ENCODE data around the gene SLC66A1. TPM values are rescaled to one million over a fixed set of nuclear protein-coding genes. Genes with fewer than 3 reads are reported as not detected.

SLC66A1 gene
- total RNA-seq, 1 experiment from 2014 or later = 27.7 TPM

- H2AFZ ChIP-seq (ENCODE audit: low read length) = no peak overlapping the region
- BruUV-seq (replicated peaks) = no TSS peak
- CTCF ChIA-PET = no interaction called here
- no peaks in the 10 kb centered on the region for H3K9me3 ChIP-seq (ENCODE audit: low read length)
- no peak overlapping the region for H3K9ac ChIP-seq (ENCODE audit: low read length)
- H4K20me1 ChIP-seq (ENCODE audit: low read length) = 0 out of 2 replicates have a peak, but pooled peaks cover 8% of the 10 kb centered on the region
- no peak for ATAC-seq
- no peaks in the 10 kb centered on the region for H3F3A ChIP-seq (ENCODE audit: low read length, unreplicated experiment)
- DNase-seq = no peak
- H3K9me2 ChIP-seq (replicated peaks; ENCODE audit: low read length) = no peaks in the 10 kb centered on the region
- H3K4me3 ChIP-seq (ENCODE audit: low read length) = no peak overlapping the region
- H3K27me3 ChIP-seq (ENCODE audit: low read length) = no peaks in the 10 kb centered on the region
- peaks cover 37% of the 10 kb centered on the region; the same call in 1 of the 2 replicates for H3K36me3 ChIP-seq (ENCODE audit: low read depth, low read length)
- TF ChIP-seq EZH2 (IDR thresholded peaks at IDR 0.05; ENCODE audit: low read length, unreplicated experiment) = no peak
- no peak for TF ChIP-seq EZH2phosphoT487 (IDR thresholded peaks at IDR 0.05; ENCODE audit: borderline replicate concordance, low read length)
- TF ChIP-seq, protein P1, sequence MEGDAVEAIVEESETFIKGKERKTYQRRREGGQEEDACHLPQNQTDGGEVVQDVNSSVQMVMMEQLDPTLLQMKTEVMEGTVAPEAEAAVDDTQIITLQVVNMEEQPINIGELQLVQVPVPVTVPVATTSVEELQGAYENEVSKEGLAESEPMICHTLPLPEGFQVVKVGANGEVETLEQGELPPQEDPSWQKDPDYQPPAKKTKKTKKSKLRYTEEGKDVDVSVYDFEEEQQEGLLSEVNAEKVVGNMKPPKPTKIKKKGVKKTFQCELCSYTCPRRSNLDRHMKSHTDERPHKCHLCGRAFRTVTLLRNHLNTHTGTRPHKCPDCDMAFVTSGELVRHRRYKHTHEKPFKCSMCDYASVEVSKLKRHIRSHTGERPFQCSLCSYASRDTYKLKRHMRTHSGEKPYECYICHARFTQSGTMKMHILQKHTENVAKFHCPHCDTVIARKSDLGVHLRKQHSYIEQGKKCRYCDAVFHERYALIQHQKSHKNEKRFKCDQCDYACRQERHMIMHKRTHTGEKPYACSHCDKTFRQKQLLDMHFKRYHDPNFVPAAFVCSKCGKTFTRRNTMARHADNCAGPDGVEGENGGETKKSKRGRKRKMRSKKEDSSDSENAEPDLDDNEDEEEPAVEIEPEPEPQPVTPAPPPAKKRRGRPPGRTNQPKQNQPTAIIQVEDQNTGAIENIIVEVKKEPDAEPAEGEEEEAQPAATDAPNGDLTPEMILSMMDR (conservative IDR thresholded peaks at IDR 0.05; ENCODE audit: low read depth, low read length) = no peak
- intact Hi-C loops (cut with micrococcal nuclease) = no loop called here
- peaks cover 26% of the 10 kb centered on the region for H3K79me2 ChIP-seq (ENCODE audit: low read length)
- H3K4me1 ChIP-seq (ENCODE audit: insufficient read depth, low read length) = peaks cover 7% of the 10 kb centered on the region; the same call in 1 of the 2 replicates
- H3K27ac ChIP-seq (ENCODE audit: low read length) = no peak overlapping the region
- POLR2A ChIA-PET (ENCODE audit: unreplicated experiment) = no interaction called here
- no peak overlapping the region for H3K4me2 ChIP-seq (ENCODE audit: low read length)
These were observed 6.2 kb upstream of the SLC66A1 start for GRCh38 chr1:19305880-19306279.

- BruUV-seq (replicated peaks) = no TSS peak
- no peak for TF ChIP-seq EZH2 (IDR thresholded peaks at IDR 0.05; ENCODE audit: low read length, unreplicated experiment)
- TF ChIP-seq EZH2phosphoT487 (IDR thresholded peaks at IDR 0.05; ENCODE audit: borderline replicate concordance, low read length) = no peak
- TF ChIP-seq, protein P1 (conservative IDR thresholded peaks at IDR 0.05; ENCODE audit: low read depth, low read length) = no peak
- H3K36me3 ChIP-seq (ENCODE audit: low read depth, low read length) = peaks cover 37% of the 10 kb centered on the region; the same call in 1 of the 2 replicates
- no peak overlapping the region for H3K4me2 ChIP-seq (ENCODE audit: low read length)
- ChIA-PET POLR2A (ENCODE audit: unreplicated experiment) (interaction anchor here (0.6 kb wide), 1 partner anchor 10 kb away, joined by 5 read pairs; no protein-coding TSS in a partner anchor), CTCF (no interaction called here)
- no peaks in the 10 kb centered on the region for H3F3A ChIP-seq (ENCODE audit: low read length, unreplicated experiment)
- no peak for DNase-seq
- H3K27ac ChIP-seq (ENCODE audit: low read length) = no peak overlapping the region
- H3K9me2 ChIP-seq (replicated peaks; ENCODE audit: low read length) = no peaks in the 10 kb centered on the region
- no peak for ATAC-seq
- no peak overlapping the region for H3K9ac ChIP-seq (ENCODE audit: low read length)
- H3K9me3 ChIP-seq (ENCODE audit: low read length) = no peaks in the 10 kb centered on the region
- 0 out of 2 replicates have a peak, but pooled peaks cover 8% of the 10 kb centered on the region for H4K20me1 ChIP-seq (ENCODE audit: low read length)
- intact Hi-C loops (cut with micrococcal nuclease) = no loop called here
- H3K4me1 ChIP-seq (ENCODE audit: insufficient read depth, low read length) = peaks cover 13% of the 10 kb centered on the region; the same call in 1 of the 2 replicates
- H3K27me3 ChIP-seq (ENCODE audit: low read length) = no peaks in the 10 kb centered on the region
- no peak overlapping the region for H2AFZ ChIP-seq (ENCODE audit: low read length)
- H3K79me2 ChIP-seq (ENCODE audit: low read length) = peaks cover 36% of the 10 kb centered on the region
- no peak overlapping the region for H3K4me3 ChIP-seq (ENCODE audit: low read length)
These were observed 5.2 kb upstream of the SLC66A1 start for GRCh38 chr1:19306941-19307340.

DNA sequence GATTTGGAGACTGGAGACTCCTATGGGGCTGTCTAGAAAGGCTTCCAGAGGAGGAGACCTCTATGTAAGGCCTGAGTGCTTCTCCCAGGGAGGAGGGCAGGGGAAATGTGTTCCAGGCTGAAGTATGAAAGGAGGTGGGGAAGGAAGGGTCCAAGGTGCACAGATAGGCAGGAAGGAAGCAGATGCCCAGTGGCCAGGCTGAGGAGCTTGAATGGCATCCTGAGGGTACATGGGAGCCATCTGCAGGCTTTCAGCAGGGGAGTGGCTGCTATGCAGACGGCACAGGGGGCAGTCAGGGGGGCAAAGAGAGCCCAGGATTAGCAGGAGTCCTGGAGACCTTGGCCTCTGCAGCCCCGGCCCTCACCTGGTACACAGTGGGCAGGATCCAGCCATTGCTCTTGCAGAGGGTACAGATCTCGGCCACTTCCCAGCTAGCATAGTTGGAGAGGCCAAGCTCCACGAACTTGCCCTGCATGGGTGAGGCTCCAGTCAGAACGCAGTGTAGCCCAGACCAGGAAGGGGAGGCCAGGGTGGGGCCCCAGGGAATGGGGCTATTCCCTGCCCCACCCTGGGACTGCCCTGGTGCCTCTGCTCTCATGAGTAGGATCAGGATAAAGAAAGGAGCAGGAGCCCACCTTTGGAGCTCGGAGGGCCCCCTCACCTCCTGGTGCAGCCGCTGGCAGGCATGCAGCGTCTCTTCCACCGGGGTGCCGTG, 4.2 kb upstream of the SLC66A1 start:
- BruUV-seq (replicated peaks) = no TSS peak
- ATAC-seq (no peak), DNase-seq (no peak)
- H3K27me3 ChIP-seq (ENCODE audit: low read length) = no peaks in the 10 kb centered on the region
- H3K9ac ChIP-seq (ENCODE audit: low read length) = no peak overlapping the region
- intact Hi-C loops (cut with micrococcal nuclease) = no loop called here
- ChIA-PET CTCF (no interaction called here), POLR2A (ENCODE audit: unreplicated experiment) (no interaction called here)
- H3K27ac ChIP-seq (ENCODE audit: low read length) = no peak overlapping the region
- no peak overlapping the region for H3K4me2 ChIP-seq (ENCODE audit: low read length)
- peaks cover 44% of the 10 kb centered on the region for H3K79me2 ChIP-seq (ENCODE audit: low read length)
- peaks cover 20% of the 10 kb centered on the region for H3K4me1 ChIP-seq (ENCODE audit: insufficient read depth, low read length)
- no peak overlapping the region for H2AFZ ChIP-seq (ENCODE audit: low read length)
- H3K9me3 ChIP-seq (ENCODE audit: low read length) = no peaks in the 10 kb centered on the region
- H3K36me3 ChIP-seq (ENCODE audit: low read depth, low read length) = peaks cover 35% of the 10 kb centered on the region; the same call in 1 of the 2 replicates
- H4K20me1 ChIP-seq (ENCODE audit: low read length) = 0 out of 2 replicates have a peak, but pooled peaks cover 8% of the 10 kb centered on the region
- H3F3A ChIP-seq (ENCODE audit: low read length, unreplicated experiment) = no peaks in the 10 kb centered on the region
- TF ChIP-seq, protein P1 (conservative IDR thresholded peaks at IDR 0.05; ENCODE audit: low read depth, low read length) = no peak
- TF ChIP-seq EZH2phosphoT487 (IDR thresholded peaks at IDR 0.05; ENCODE audit: borderline replicate concordance, low read length) (no peak), EZH2 (IDR thresholded peaks at IDR 0.05; ENCODE audit: low read length, unreplicated experiment) (no peak)
- H3K9me2 ChIP-seq (replicated peaks; ENCODE audit: low read length) = no peaks in the 10 kb centered on the region
- H3K4me3 ChIP-seq (ENCODE audit: low read length) = no peak overlapping the region
